ENCODE results near the gene RNPS1. TPM values are rescaled to one million over a fixed set of nuclear protein-coding genes. Genes with fewer than 3 reads are reported as not detected.

Gene RNPS1, protein sequence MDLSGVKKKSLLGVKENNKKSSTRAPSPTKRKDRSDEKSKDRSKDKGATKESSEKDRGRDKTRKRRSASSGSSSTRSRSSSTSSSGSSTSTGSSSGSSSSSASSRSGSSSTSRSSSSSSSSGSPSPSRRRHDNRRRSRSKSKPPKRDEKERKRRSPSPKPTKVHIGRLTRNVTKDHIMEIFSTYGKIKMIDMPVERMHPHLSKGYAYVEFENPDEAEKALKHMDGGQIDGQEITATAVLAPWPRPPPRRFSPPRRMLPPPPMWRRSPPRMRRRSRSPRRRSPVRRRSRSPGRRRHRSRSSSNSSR
- total RNA-seq, result 78.3 TPM

GRCh38 chr16:2267913-2268666 lies at the start of gene RNPS1:
RNPS1 (minus strand) TSS chr16:2268126; CDS start chr16:2264643, 3,483 bp downstream.

DNA sequence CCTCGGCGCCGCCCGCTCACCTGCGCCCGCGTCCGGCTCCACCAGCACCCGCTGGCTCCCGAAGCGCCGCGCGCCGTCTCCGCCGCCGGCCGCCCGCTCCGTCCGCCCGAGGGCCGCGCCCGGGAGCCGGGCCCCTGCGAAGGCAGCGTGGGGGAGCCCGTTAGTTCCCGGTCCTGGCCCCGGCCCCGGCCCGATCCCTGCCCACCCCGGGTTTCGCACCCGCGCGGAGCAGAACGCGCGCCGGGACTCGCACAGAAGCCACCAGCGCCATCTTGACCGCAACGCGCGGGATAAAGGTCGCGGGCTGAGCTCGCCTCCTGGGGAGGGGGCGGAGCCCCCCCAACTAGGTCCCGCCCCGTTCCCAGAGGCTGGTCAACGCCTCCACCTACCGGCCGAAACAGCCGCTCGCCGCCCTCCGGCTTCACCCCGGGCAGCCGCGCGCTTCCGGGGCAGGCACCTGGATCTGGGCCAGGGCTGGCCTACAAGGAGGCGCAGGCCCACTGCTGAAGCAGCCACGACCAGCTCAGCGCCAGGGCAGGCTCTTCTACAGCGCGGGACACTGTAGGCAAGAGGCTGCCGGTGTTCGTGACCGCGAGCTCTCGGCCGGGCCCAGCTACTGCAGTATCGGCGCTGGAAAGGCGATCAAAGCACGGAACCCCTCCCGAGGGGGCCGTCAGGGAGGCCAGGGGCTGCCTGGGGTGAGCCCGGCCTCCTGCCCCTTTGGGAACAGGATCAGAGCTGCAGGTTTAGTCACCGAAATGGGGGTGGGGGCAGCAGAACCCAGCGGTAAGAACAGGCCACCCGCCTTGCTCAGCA lies 16.4 kb downstream of the RNPS1 start, which contains the start of gene ECI1:
TSS of gene ECI1 (minus strand) at position 292 of the 816 bp plus-strand sequence. CDS start at position 271, 21 bp downstream.

GRCh38 chr16:2236337-2237101 lies 31.4 kb downstream of the RNPS1 start, which contains the start of gene DNASE1L2:
DNASE1L2 (plus strand) TSS chr16:2236444; CDS start chr16:2236817, 373 bp downstream.

DNA sequence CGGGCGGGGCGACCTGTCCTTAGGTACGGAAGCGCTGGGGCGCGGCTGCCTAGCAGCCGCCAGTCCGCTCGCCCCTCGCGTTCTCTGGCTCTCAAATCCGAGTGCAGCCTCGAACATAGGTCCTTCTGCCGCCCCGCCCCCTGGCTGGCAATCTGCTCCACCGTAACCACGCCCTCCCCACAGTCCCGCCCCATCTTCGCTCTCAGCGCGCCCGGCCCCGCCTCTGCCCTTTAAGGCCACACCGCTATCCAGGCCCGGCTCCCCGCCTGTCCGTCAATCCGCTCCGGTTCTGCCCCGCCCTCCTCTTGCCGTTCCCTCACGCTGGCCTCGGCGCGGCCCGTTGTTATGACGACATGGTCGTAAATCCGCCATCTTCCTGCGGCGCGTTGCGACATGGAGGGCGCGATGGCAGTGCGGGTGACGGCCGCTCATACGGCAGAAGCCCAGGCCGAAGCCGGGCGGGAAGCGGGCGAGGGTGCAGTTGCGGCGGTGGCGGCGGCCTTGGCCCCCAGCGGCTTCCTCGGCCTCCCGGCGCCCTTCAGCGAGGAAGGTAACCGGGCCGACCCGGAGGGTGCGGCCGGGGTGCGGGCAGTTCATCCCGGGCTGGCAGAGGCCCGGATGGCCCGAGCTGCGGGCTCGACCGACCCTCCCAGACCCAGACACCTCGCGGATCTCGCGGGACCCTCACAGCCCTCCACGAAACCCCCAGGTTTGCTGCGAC lies 44.5 kb downstream of the RNPS1 start, which contains the start of gene E4F1:
TSS of gene E4F1 (plus strand) at position 371 of the 721 bp plus-strand sequence. CDS start at position 394, 23 bp downstream.

GRCh38 chr16:2214719-2214968 lies 53.3 kb downstream of the RNPS1 start, which contains the start of gene PGP:
PGP (minus strand) TSS chr16:2214840; CDS start chr16:2214777, 63 bp downstream.

GRCh38 chr16:2210386-2211365 lies 57.2 kb downstream of the RNPS1 start, which contains the start of gene BRICD5:
BRICD5 (minus strand) TSS chr16:2210863; CDS start chr16:2210833, 30 bp downstream.

GRCh38 chr16:2205104-2205966 lies 62.6 kb downstream of the RNPS1 start, which contains the start of gene MLST8:
MLST8 (plus strand) TSS chr16:2205454; CDS start chr16:2206086, 632 bp downstream.

Small RNA genes lying within 50 kb of the gene (small RNA-seq; reads per million reads assigned to genes)
- not detected for gene MIR3677 (ENCODE audit: low replicate concordance)
- not detected for gene MIR4717 (ENCODE audit: low replicate concordance)

Other genes starting within 250 kb of the RNPS1 start
- 7.0 TPM for gene NPW, start 248.3 kb downstream of the RNPS1 start, total RNA-seq
- gene NHERF2, start 241.2 kb downstream of the RNPS1 start, total RNA-seq, result 109 TPM
- 24.0 TPM for gene NTHL1, start 220.3 kb downstream of the RNPS1 start, total RNA-seq
- 139 TPM for gene TSC2, start 220.1 kb downstream of the RNPS1 start, total RNA-seq
- 162 TPM for gene PKD1, start 132.2 kb downstream of the RNPS1 start, total RNA-seq
- gene RAB26, start 119.5 kb downstream of the RNPS1 start, total RNA-seq, result 0.58 TPM
- 40.6 TPM for gene TRAF7, start 112.3 kb downstream of the RNPS1 start, total RNA-seq
- 1.6 TPM for gene CASKIN1, start 71.5 kb downstream of the RNPS1 start, total RNA-seq
- 31.9 TPM for gene MLST8, start 62.7 kb downstream of the RNPS1 start, total RNA-seq
- gene BRICD5, start 57.3 kb downstream of the RNPS1 start, total RNA-seq, result 5.4 TPM
- gene PGP, start 53.3 kb downstream of the RNPS1 start, total RNA-seq, result 14.0 TPM
- 37.2 TPM for gene E4F1, start 44.5 kb downstream of the RNPS1 start, total RNA-seq
- gene DNASE1L2, start 31.7 kb downstream of the RNPS1 start, total RNA-seq, result 1.3 TPM
- gene ECI1, start 16.5 kb downstream of the RNPS1 start, total RNA-seq, result 51.0 TPM
- 7.3 TPM for gene ABCA3, start 72.6 kb upstream of the RNPS1 start, total RNA-seq
- gene CCNF, start 161.3 kb upstream of the RNPS1 start, total RNA-seq, result 10.5 TPM
- 10.8 TPM for gene TEDC2, start 192.0 kb upstream of the RNPS1 start, total RNA-seq
- 13.0 TPM for gene NTN3, start 203.2 kb upstream of the RNPS1 start, total RNA-seq
- gene TBC1D24, start 207.0 kb upstream of the RNPS1 start, total RNA-seq, result 24.3 TPM
- gene ATP6V0C, start 245.8 kb upstream of the RNPS1 start, total RNA-seq, result 46.2 TPM